AG09319 (cell line): ENCODE data around the gene TMEM156.
"Not testable (repeated sequence)": the region's sequence is repeated elsewhere in the genome, so short reads cannot be mapped to it uniquely, and the experiment has no call there.

Experiments used
- DNase-seq: peaks from one replicate; pipeline ENCODE4 v3.0.0-alpha.2; 2010; ENCODE audit warnings: low read depth; ENCODE audit errors: extremely low read depth
- CTCF ChIP-seq: IDR thresholded peaks from 2 replicates; pipeline ENCODE4 v1.5.1; 2011; ENCODE audit warnings: low read depth, mild to moderate bottlenecking, inconsistent platforms, low read length, moderate library complexity

The TMEM156 gene

DNA sequence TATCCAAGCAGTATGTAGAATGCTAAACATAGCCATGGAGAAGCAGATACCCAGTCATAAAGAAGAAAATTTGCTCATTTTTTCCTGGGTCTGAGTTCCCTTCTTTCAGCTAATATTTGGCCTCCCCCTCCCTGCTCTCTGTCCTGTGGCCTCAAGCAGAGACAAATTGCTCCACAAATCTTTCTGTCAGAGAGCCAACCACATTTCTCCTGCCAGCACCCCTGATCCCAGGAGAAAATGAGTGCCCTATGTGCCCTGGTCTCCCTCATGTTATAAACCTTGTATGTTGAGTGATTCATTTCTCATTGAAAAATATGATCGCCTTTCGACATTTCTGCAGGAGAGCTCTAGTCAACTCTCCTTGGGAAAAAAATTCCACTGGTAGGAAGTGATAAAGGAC, 82.0 kb downstream of the TMEM156 start:
- no peak for DNase-seq
- no peak for TF ChIP-seq CTCF

GRCh38 chr4:38949411-38950051, 82.7 kb downstream of the TMEM156 start:
- no peak for TF ChIP-seq CTCF
- no peak for DNase-seq

- peak; percentile 84 for DNase-seq
Observed at GRCh38 chr4:38948551-38948950, 83.7 kb downstream of the TMEM156 start.

DNA sequence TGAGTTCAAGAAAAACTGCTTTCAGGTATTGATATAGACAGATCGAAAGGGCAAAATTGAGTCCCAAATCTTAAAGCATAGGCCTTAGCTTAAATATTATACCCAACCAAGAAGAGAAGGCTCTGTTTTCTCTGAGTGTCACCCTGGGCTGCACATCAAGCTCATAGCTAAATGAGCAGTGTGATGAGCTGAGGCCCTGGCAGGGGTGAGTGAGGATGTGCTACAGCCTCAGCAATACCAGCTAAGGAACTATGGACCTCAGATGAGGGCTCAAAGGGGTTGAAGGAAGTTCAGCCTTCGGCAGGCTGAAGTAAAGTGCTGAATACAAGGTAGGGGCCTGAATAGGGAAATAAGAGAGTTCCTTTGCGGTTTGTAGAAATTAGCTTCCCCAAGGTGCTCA, 85.3 kb downstream of the TMEM156 start:
- TF ChIP-seq CTCF = no peak
- no peak for DNase-seq

More at GRCh38 chr4:38948551-38948950, 83.7 kb downstream of the TMEM156 start:
- TF ChIP-seq CTCF = no peak

DNA sequence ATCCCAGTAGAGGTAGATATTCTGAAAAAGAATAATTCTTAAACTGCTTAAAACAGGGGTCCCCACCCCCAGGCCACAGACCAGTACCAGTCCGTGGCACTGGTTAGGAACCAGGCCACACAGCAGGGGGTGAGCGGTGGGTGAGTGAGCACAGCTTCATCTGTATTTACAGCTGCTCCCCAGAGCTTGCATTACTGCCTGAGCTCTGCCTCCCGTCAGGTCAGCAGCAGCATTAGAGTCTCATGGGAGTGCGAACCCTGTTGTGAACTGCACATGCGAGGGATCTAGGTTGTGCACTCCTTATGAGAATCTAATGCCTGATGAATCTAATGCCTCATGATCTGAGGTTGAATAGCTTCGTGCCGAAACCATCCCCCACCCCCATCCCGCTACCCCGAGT, 87.8 kb downstream of the TMEM156 start:
- no peak for DNase-seq
- no peak for TF ChIP-seq CTCF

- no peak for DNase-seq
- TF ChIP-seq CTCF = no peak
Observed at GRCh38 chr4:38943343-38943742, 88.9 kb downstream of the TMEM156 start.

- not testable (repeated sequence) for DNase-seq
Observed at GRCh38 chr4:38941906-38942305, 90.3 kb downstream of the TMEM156 start.

- TF ChIP-seq CTCF = no peak
- no peak for DNase-seq
Observed at GRCh38 chr4:38940476-38940875, 91.7 kb downstream of the TMEM156 start.
